ENCODE data around the gene RHO.

RHO gene

DNA sequence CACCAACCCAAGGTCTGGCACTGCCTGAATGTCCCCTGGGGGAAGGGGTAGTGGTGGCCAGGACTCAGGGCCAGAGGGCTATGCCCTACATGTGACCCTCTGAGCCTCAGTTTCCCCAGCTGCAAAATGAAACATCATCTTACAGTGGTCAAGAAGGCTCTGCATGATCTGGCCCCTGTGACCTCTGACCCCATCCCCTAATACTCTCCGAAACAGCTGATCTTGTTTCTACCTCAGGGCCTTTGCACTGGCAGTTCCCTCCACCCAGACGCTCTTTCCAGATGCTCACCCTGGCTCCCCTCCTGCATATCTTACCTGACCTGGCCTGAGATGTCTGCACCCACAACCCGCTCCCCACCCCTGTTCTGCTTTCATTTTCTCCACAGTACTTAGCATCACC is 56.2 kb downstream of the RHO start:
- DNase-seq, result no peak

Data from NCI-H187 (cell line).